H1 (cell line): ENCODE results near the gene PCDHA11. TPM values are rescaled to one million over a fixed set of nuclear protein-coding genes. Genes with fewer than 3 reads are reported as not detected.

Experiments used
- CTCF ChIA-PET: fragments of 300-600 bp; sonication (Branson Sonifier 250); formaldehyde crosslinking; loops from one replicate; lab custom pipeline; 2021; ENCODE audit not compliant: partially characterized antibody; lab: Charles Lee
- POLR2A ChIA-PET: fragments of 300-600 bp; sonication (Branson Sonifier 250); formaldehyde crosslinking; loops from one replicate; lab custom pipeline; 2021; ENCODE audit warnings: inconsistent platforms; ENCODE audit not compliant: partially characterized antibody; lab: Charles Lee
- DNase-seq, 2 experiments: peaks; one replicate each; pipeline versions ENCODE4 v3.0.0 to v3.0.0-alpha.2; 2010 to 2022; ENCODE audit warnings: low spot score in 2 of 2, low read depth in 1 of 2, mixed read lengths in 1 of 2
- FAIRE-seq: peaks from 2 replicates; lab custom pipeline; 2011; peaks lifted over from hg19 to GRCh38; lab: Jason Lieb, UNC
- H2AFZ ChIP-seq: 2 replicates; pipeline ENCODE4 v1.8.1; 2012; ENCODE audit warnings: low read length, inconsistent platforms
- H2AK5ac ChIP-seq: 2 replicates; pipeline ENCODE4 v1.6.1; 2013; ENCODE audit warnings: low read depth, low read length
- H2BK120ac ChIP-seq: replicated peaks from 2 replicates; pipeline ENCODE3; 2013; ENCODE audit warnings: low read depth, low read length, inconsistent platforms
- H2BK12ac ChIP-seq: 2 replicates; pipeline ENCODE4 v1.6.1; 2013; ENCODE audit warnings: low read depth, low read length
- H2BK15ac ChIP-seq: 2 replicates; pipeline ENCODE4 v1.6.1; 2013; ENCODE audit warnings: low read length
- H2BK20ac ChIP-seq: 2 replicates; pipeline ENCODE4 v1.6.1; 2013; ENCODE audit warnings: low read length
- H2BK5ac ChIP-seq: 2 replicates; pipeline ENCODE4 v1.6.1; 2013; ENCODE audit warnings: low read depth, low read length
- H3K14ac ChIP-seq: 2 replicates; pipeline ENCODE4 v1.6.1; 2013; ENCODE audit warnings: inconsistent platforms; ENCODE audit not compliant: insufficient read length
- H3K18ac ChIP-seq: 2 replicates; pipeline ENCODE4 v1.6.1; 2013; ENCODE audit warnings: low read length; ENCODE audit errors: extremely low read depth
- H3K23ac ChIP-seq: 2 replicates; pipeline ENCODE4 v1.6.1; 2013; ENCODE audit warnings: inconsistent platforms; ENCODE audit not compliant: insufficient read length
- H3K23me2 ChIP-seq: 2 replicates; pipeline ENCODE4 v1.6.1; 2013; ENCODE audit warnings: low read depth, low read length
- H3K27ac ChIP-seq: 2 replicates; pipeline ENCODE4 v1.6.1; 2011; ENCODE audit warnings: low read depth, low read length, inconsistent platforms
- H3K27me3 ChIP-seq, 4 experiments: replicated peaks in 1 of 4; 1 replicate in 1 of 4; 2 replicates in 3 of 4; pipeline versions ENCODE4 v1.6.1 to v1.8.1; 2011 to 2013; ENCODE audit warnings: low read length in 3 of 4, mild to moderate bottlenecking in 3 of 4, inconsistent platforms in 2 of 4, mixed read lengths in 2 of 4, moderate library complexity in 1 of 4; ENCODE audit not compliant: control insufficient read depth in 3 of 4, insufficient read depth in 3 of 4; ENCODE audit errors: extremely low read depth in 1 of 4
- H3K36me3 ChIP-seq, 4 experiments: 2 replicates each; pipeline versions ENCODE4 v1.6.1 to v1.8.1; 2011 to 2013; ENCODE audit warnings: mild to moderate bottlenecking in 4 of 4, low read length in 3 of 4, moderate library complexity in 2 of 4, control low read depth in 1 of 4, inconsistent platforms in 1 of 4; ENCODE audit not compliant: insufficient read depth in 4 of 4, control insufficient read depth in 2 of 4
- H3K4ac ChIP-seq: replicated peaks from 2 replicates; pipeline ENCODE3; 2013; ENCODE audit warnings: low read length, low read depth, mixed read lengths, inconsistent platforms; ENCODE audit not compliant: insufficient read length
- H3K4me1 ChIP-seq, 4 experiments: replicated peaks in 1 of 4; 1 replicate in 1 of 4; 2 replicates in 3 of 4; pipeline versions ENCODE4 v1.6.1 to v1.8.1; 2011 to 2013; ENCODE audit warnings: low read length in 3 of 4, inconsistent platforms in 2 of 4, mixed read lengths in 1 of 4; ENCODE audit not compliant: insufficient read depth in 4 of 4, control insufficient read depth in 3 of 4
- H3K4me2 ChIP-seq, 2 experiments: 2 replicates each; pipeline versions ENCODE4 v1.6.1 to v1.8.1; 2011 to 2013; ENCODE audit warnings: low read depth in 2 of 2, low read length in 2 of 2, control low read depth in 1 of 2, inconsistent platforms in 1 of 2, mild to moderate bottlenecking in 1 of 2; ENCODE audit not compliant: insufficient read depth in 1 of 2
- H3K4me3 ChIP-seq, 4 experiments: fragments of 200-600, 300-600 bp in 1 of 4; sonication (generic), shearing (Covaris generic), sonication (Bioruptor Twin) in 1 of 4; 2 replicates each; pipeline versions ENCODE4 v1.5.1 to v1.8.1; 2011 to 2016; ENCODE audit warnings: low read length in 4 of 4, low read depth in 3 of 4, control low read depth in 2 of 4, inconsistent platforms in 2 of 4, mild to moderate bottlenecking in 2 of 4, mixed read lengths in 1 of 4, moderate library complexity in 1 of 4; ENCODE audit not compliant: insufficient read depth in 2 of 4; ENCODE audit errors: extremely low read depth in 1 of 4
- H3K56ac ChIP-seq: replicated peaks from 2 replicates; pipeline ENCODE3; 2013; ENCODE audit warnings: low read depth, mild to moderate bottlenecking, mixed read lengths, low read length, inconsistent platforms; ENCODE audit not compliant: insufficient read length
- H3K79me1 ChIP-seq: 2 replicates; pipeline ENCODE4 v1.6.1; 2013; ENCODE audit warnings: low read depth, low read length, control low read depth
- H3K79me2 ChIP-seq, 2 experiments: 2 replicates each; pipeline versions ENCODE4 v1.6.1 to v1.8.1; 2012 to 2013; ENCODE audit warnings: low read length in 2 of 2, mild to moderate bottlenecking in 2 of 2, inconsistent platforms in 1 of 2; ENCODE audit not compliant: insufficient read depth in 2 of 2, control insufficient read depth in 1 of 2
- H3K9ac ChIP-seq, 4 experiments: replicated peaks in 1 of 4; 1 replicate in 1 of 4; 2 replicates in 3 of 4; pipeline versions ENCODE4 v1.6.1 to v1.8.1; 2011 to 2013; ENCODE audit warnings: low read depth in 3 of 4, low read length in 3 of 4, control low read depth in 2 of 4, mild to moderate bottlenecking in 2 of 4, moderate library complexity in 2 of 4, inconsistent platforms in 1 of 4; ENCODE audit errors: extremely low read depth in 1 of 4
- H3K9me3 ChIP-seq, 2 experiments: 2 replicates each; pipeline versions ENCODE4 v1.6.1 to v1.8.1; 2012 to 2013; ENCODE audit warnings: mild to moderate bottlenecking in 2 of 2, moderate library complexity in 2 of 2, control low read depth in 1 of 2, inconsistent platforms in 1 of 2, low read depth in 1 of 2, low read length in 1 of 2, mixed read lengths in 1 of 2; ENCODE audit not compliant: insufficient read depth in 2 of 2
- H4K20me1 ChIP-seq, 2 experiments: replicated peaks in 1 of 2; 2 replicates each; pipeline versions ENCODE3 to v1.8.1; 2011 to 2013; ENCODE audit warnings: inconsistent platforms in 2 of 2, low read length in 2 of 2, mild to moderate bottlenecking in 1 of 2; ENCODE audit not compliant: insufficient read depth in 2 of 2, control insufficient read depth in 1 of 2
- H4K5ac ChIP-seq: 2 replicates; pipeline ENCODE4 v1.6.1; 2013; ENCODE audit warnings: low read length, low read depth, mixed read lengths, inconsistent platforms; ENCODE audit not compliant: insufficient read length
- H4K8ac ChIP-seq: 2 replicates; pipeline ENCODE4 v1.8.0; 2013; ENCODE audit warnings: mild to moderate bottlenecking, moderate library complexity, low read length, inconsistent platforms; ENCODE audit not compliant: insufficient read depth; ENCODE audit errors: extremely low read depth
- H4K91ac ChIP-seq: replicated peaks from 2 replicates; pipeline ENCODE3; 2013; ENCODE audit warnings: low read length, mixed read lengths, inconsistent platforms; ENCODE audit not compliant: insufficient read length
- BACH1 ChIP-seq: IDR thresholded peaks from 2 replicates; pipeline ENCODE4 v1.6.1; 2012; ENCODE audit warnings: low read length, improper control_type of control experiment
- CTCF ChIP-seq, 3 experiments: IDR thresholded peaks; 1 replicate in 2 of 3; 2 replicates in 1 of 3; pipeline versions ENCODE4 v1.5.1 to v1.6.1; 2011; ENCODE audit warnings: low read length in 3 of 3, mild to moderate bottlenecking in 3 of 3, inconsistent platforms in 2 of 3, low read depth in 1 of 3, moderate library complexity in 1 of 3; ENCODE audit not compliant: insufficient read depth in 1 of 3; ENCODE audit errors: control extremely low read depth in 1 of 3
- JUN ChIP-seq: IDR thresholded peaks from 2 replicates; pipeline ENCODE4 v1.6.1; 2011; ENCODE audit warnings: low read depth, mild to moderate bottlenecking, improper control_type of control experiment, low read length
- JUND ChIP-seq: IDR thresholded peaks from 2 replicates; pipeline ENCODE4 v1.6.1; 2011; ENCODE audit warnings: mild to moderate bottlenecking, improper control_type of control experiment, low read length
- MAX ChIP-seq: IDR thresholded peaks from 2 replicates; pipeline ENCODE4 v1.6.1; 2012; ENCODE audit warnings: inconsistent platforms
- PHF8 ChIP-seq: fragments of 200-600 bp; sonication (generic); conservative IDR thresholded peaks from 2 replicates; pipeline ENCODE4 v1.7.1; 2012; ENCODE audit warnings: low read depth, mild to moderate bottlenecking, inconsistent platforms, low read length, moderate library complexity
- RAD21 ChIP-seq, 2 experiments: IDR thresholded peaks in 1 of 2; conservative IDR thresholded peaks in 1 of 2; 2 replicates each; pipeline ENCODE4 v1.6.1; 2011; ENCODE audit warnings: low read depth in 2 of 2, low read length in 2 of 2, improper control_type of control experiment in 1 of 2, inconsistent platforms in 1 of 2, mild to moderate bottlenecking in 1 of 2, moderate library complexity in 1 of 2
- WGBS, 2 experiments: shearing (Covaris generic) in 1 of 2; methylation state at CpG; one replicate each; pipeline versions ENCODE4 v1.1.6 to v1.1.7; 2013 to 2015; ENCODE audit warnings: low lambda C conversion rate in 2 of 2, mixed read lengths in 2 of 2, inconsistent platforms in 1 of 2, low coverage in 1 of 2, missing lambda C conversion rate in 1 of 2; ENCODE audit not compliant: insufficient replicate concordance in 2 of 2, insufficient coverage in 1 of 2, insufficient read length in 1 of 2; ENCODE audit errors: extremely low coverage in 1 of 2, missing lambda C conversion rate in 1 of 2; 5-methylcytosine and 5-hydroxymethylcytosine counted together
- polyA plus RNA-seq, 7 experiments: library from polyadenylated mRNA; depleted of rRNA in 3 of 7; stranded (reverse) in 5 of 7; unstranded in 2 of 7; fragments of >200 nt in 5 of 7; fragments of 200-250 nt in 2 of 7; gene quantifications; 1 replicate in 5 of 7; 2 replicates in 1 of 7; 4 replicates in 1 of 7; pipeline versions ENCODE4 v1.2.1 to v1.2.3, GENCODE V29; 2011 to 2013; ENCODE audit warnings: missing spikeins in 2 of 7, mixed read lengths in 2 of 7
- total RNA-seq: library from RNA; stranded (reverse); fragmentation: NEBNext Ultra II Directional; extraction: Animal tissue kit (Norgen Biotek cat#: 25700); gene quantifications from 2 replicates; pipeline ENCODE4 v1.2.1, GENCODE V29; 2021

Gene PCDHA11
- total and polyA plus RNA-seq, 2 of the 8 experiments (the other 6 are each of a cell fraction or from before 2014, with no cell fraction given) = 4.7 to 6.6 TPM

- no peak within 1 kb of the TSS for H4K91ac ChIP-seq
- peaks cover 0 to 11% (median 0%) of the 10 kb centered on the region in 4 experiments; a peak in 2 of 8 replicates for H3K36me3 ChIP-seq
- H2AFZ ChIP-seq = no peak within 1 kb of the TSS
- ChIA-PET POLR2A (interaction anchor here (2.7 kb wide), 1 partner anchor 158 kb away, joined by 17 read pairs; no protein-coding TSS in a partner anchor), CTCF (interaction anchor here (0.6 to 7.5 kb wide), 27 partner anchors 9 to 698 kb away, joined by 3 to 95 read pairs (median 6); partner anchors contain the start of genes PCDHA11, PCDHA8, PCDHAC1 and PCDHAC2)
- no peaks in the 10 kb centered on the region for H3K23me2 ChIP-seq
- H3K4me1 ChIP-seq = no peaks in the 10 kb centered on the region
- no peak within 1 kb of the TSS for H2BK20ac ChIP-seq
- 47% methylated on average over 35 of the region's 35 CpGs; no CpG with 5 or more reads in 1 of the 2 experiments for WGBS, 2 experiments
- no peaks in the 10 kb centered on the region; a peak in 1 of 4 replicates for H3K9me3 ChIP-seq
- peak; percentile 26; the same call in 1 of the 2 replicates for TF ChIP-seq MAX
- TF ChIP-seq JUN = no peak
- TF ChIP-seq CTCF (IDR thresholded peaks at IDR 0.05; ENCODE audit: control extremely low read depth in 1 of 3, insufficient read depth in 1 of 3, low read depth in 1 of 3, low read length in 3 of 3) = peak; percentile 19 to 57 (median 52); a peak in 3 of 4 replicates
- no peak for TF ChIP-seq BACH1
- TF ChIP-seq JUND = peak; percentile 44; the same call in 1 of the 2 replicates
- 0 out of 2 replicates have a peak, but pooled peaks have one; percentile 35 for TF ChIP-seq PHF8
- peak; percentile 66 to 67 for TF ChIP-seq RAD21 (IDR thresholded peaks at IDR 0.05 in 1 of 2, conservative IDR thresholded peaks at IDR 0.05 in 1 of 2; ENCODE audit: low read depth in 2 of 2, low read length in 2 of 2)
- H3K27me3 ChIP-seq = no peaks in the 10 kb centered on the region
- no peak within 1 kb of the TSS for H2BK120ac ChIP-seq
- H2BK15ac ChIP-seq = no peak within 1 kb of the TSS
- H4K8ac ChIP-seq = no peak within 1 kb of the TSS
- H3K4ac ChIP-seq = no peak within 1 kb of the TSS
- H3K4me2 ChIP-seq = peak within 1 kb of the TSS; percentile 31 to 65; a peak in 3 of 4 replicates
- H2BK12ac ChIP-seq = no peak within 1 kb of the TSS
- peak within 1 kb of the TSS; percentile 11 to 60 (median 58); a peak in 7 of 8 replicates for H3K4me3 ChIP-seq
- no peak within 1 kb of the TSS for H3K18ac ChIP-seq
- H4K5ac ChIP-seq = no peak within 1 kb of the TSS
- no peak within 1 kb of the TSS for H3K14ac ChIP-seq
- no peak within 1 kb of the TSS for H3K27ac ChIP-seq
- no peak within 1 kb of the TSS for H2BK5ac ChIP-seq
- DNase-seq (no peak), FAIRE-seq (peak; percentile 7)
- no peak within 1 kb of the TSS for H3K23ac ChIP-seq
- peaks cover 0 to 5% of the 10 kb centered on the region in 2 experiments for H4K20me1 ChIP-seq
- H3K9ac ChIP-seq = peak within 1 kb of the TSS in 1 of 4 experiments; percentile 4; a peak in 1 of 7 replicates
- no peaks in the 10 kb centered on the region; a peak in 1 of 4 replicates for H3K79me2 ChIP-seq
- H3K79me1 ChIP-seq = no peaks in the 10 kb centered on the region; the same call in 1 of the 2 replicates
- H2AK5ac ChIP-seq = no peak within 1 kb of the TSS
- no peak within 1 kb of the TSS for H3K56ac ChIP-seq
These were observed 13.3 kb downstream of the PCDHA11 start, which contains the start of gene PCDHA13 for GRCh38 chr5:140881889-140882590. Gene PCDHA13 (plus strand): TSS chr5:140882124. CDS start chr5:140882269, 145 bp downstream.
